Activated naive CD4-positive, alpha-beta T cell treated with anti-CD3 and anti-CD28 coated beads for 36 hours (primary cell): ENCODE results near the gene PSMA8. TPM values are rescaled to one million over a fixed set of nuclear protein-coding genes. Genes with fewer than 3 reads are reported as not detected.
"Not testable (repeated sequence)": the region's sequence is repeated elsewhere in the genome, so short reads cannot be mapped to it uniquely, and the experiment has no call there.

Experiments
- CTCF ChIA-PET: fragments of 350-600 bp; sonication (Branson Sonifier 250); formaldehyde crosslinking; loops from one replicate; lab custom pipeline; 2021; ENCODE audit warnings: antibody characterized with exemption; lab: Charles Lee
- DNase-seq: peaks from one replicate; pipeline ENCODE4 v3.0.0-alpha.2; 2020
- H3K27ac Mint-ChIP-seq: one replicate; pipeline ENCODE4 v1.8.0; 2021; ENCODE audit warnings: mild to moderate bottlenecking, mixed read lengths
- H3K27me3 Mint-ChIP-seq: one replicate; pipeline ENCODE4 v1.8.0; 2021; ENCODE audit warnings: low read depth, mixed read lengths
- H3K36me3 Mint-ChIP-seq: one replicate; pipeline ENCODE4 v1.8.0; 2021; ENCODE audit warnings: low read depth, mixed read lengths
- H3K4me1 Mint-ChIP-seq: one replicate; pipeline ENCODE4 v1.8.0; 2021; ENCODE audit warnings: low read depth, mixed read lengths
- H3K4me3 Mint-ChIP-seq: one replicate; pipeline ENCODE4 v1.8.0; 2021; ENCODE audit warnings: mild to moderate bottlenecking, moderate library complexity, mixed read lengths
- H3K9me3 Mint-ChIP-seq: one replicate; pipeline ENCODE4 v1.8.0; 2021; ENCODE audit warnings: mixed read lengths
- intact Hi-C: fragments of 100-400 bp; cut with micrococcal nuclease; formaldehyde crosslinking; loops from one replicate; pipeline ENCODE4 v1.15.1; 2023
- total RNA-seq, 2 experiments: library from RNA; stranded (reverse); gene quantifications; one replicate each; pipeline ENCODE4 v1.2.3, GENCODE V29; 2021

PSMA8 gene
- total RNA-seq, 2 experiments from 2014 or later: 2.1 TPM

DNA sequence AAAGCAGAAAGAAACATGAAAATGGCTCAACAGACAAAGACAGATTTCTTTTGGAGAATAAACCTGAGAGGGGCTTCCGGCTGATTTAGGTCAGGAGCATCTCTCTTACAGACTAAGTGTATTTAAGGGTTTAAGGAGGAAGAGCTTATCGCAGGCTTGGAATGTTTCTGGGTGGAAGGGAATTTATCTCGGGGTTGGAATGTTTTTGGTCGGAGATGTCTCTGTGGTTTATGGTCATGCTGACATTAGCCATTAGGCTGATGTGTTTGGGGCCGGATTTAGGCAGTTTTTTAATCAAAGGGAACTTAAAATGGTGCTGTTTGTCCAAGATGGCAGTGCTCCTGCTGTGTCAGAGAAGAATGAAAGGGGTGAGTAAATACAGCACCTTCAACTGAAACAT lies 14.4 kb upstream of the PSMA8 start:
- Mint-ChIP-seq H3K4me3 (no peak overlapping the region), H3K27ac (no peak overlapping the region), H3K27me3 (no peaks in the 10 kb centered on the region), H3K36me3 (no peaks in the 10 kb centered on the region), H3K9me3 (peaks cover 10% of the 10 kb centered on the region), H3K4me1 (no peaks in the 10 kb centered on the region)
- intact Hi-C loops: no loop called here
- DNase-seq: no peak
- CTCF ChIA-PET: no interaction called here

DNA sequence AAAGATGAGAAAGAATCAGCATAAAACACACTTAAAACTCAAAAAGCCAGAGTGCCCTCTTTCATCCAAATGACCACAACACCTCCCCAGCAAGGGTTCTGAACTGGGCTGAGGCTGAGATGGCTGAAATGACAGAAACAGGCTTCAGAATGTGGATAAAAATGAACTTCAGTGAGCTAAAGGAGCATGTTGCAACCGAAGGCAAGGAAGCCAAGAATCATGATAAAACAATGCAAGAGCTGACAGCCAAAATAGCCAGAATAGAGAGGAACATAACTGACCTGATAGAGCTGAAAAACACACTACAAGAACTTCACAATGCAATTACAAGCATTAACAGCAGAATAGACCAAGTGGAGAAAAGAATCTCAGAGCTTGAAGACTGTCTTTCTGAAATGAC lies 12.2 kb upstream of the PSMA8 start:
- CTCF ChIA-PET: no interaction called here
- H3K36me3 Mint-ChIP-seq: no peaks in the 10 kb centered on the region
- no peak overlapping the region for H3K27ac Mint-ChIP-seq
- peaks cover 2% of the 10 kb centered on the region for H3K4me1 Mint-ChIP-seq
- peaks cover 10% of the 10 kb centered on the region for H3K9me3 Mint-ChIP-seq
- no peak overlapping the region for H3K4me3 Mint-ChIP-seq
- H3K27me3 Mint-ChIP-seq: no peaks in the 10 kb centered on the region
- intact Hi-C loops: no loop called here
- no peak for DNase-seq

DNA sequence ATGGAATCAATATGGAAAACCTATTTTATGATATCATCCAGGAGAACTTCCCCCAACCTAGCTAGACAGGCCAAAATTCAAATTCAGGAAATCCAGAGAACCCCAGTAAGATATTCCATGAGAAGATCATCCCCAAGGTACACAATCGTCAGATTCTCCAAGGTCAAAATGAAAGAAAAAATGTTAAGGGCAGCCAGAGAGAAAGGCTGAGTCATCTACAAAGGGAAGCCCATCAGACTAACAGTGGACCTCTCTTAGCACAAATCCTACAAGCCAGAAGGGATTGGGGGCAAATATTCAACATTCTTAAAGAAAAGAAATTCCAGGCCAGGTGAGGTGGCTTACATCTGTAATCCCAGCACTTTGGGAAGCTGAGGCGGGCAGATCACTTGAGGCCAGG lies 11.7 kb upstream of the PSMA8 start:
- H3K36me3 Mint-ChIP-seq, intact Hi-C loops, H3K27me3 Mint-ChIP-seq, H3K4me3 Mint-ChIP-seq, H3K4me1 Mint-ChIP-seq, H3K27ac Mint-ChIP-seq, CTCF ChIA-PET, DNase-seq: not testable (repeated sequence)
- peaks cover 10% of the 10 kb centered on the region for H3K9me3 Mint-ChIP-seq

DNA sequence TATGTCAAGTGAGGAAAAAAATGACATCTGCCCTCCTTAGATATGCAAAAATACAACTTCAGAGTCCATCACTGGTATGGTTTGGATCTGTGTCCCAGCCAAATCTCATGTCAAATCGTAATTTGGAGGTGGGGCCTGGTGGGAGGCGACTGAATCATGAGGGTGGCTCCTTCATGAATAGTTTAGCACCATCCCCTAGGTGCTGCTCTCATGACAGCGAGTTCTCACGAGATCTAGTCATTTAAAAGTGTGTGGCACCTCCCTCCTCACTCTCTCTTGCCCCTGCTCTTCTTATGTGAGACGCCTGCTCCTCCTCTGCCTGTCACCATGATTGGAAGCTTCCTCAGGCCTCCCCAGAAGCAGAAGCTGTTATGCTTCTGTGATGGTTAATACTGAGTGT lies 5.9 kb upstream of the PSMA8 start:
- H3K9me3 Mint-ChIP-seq: peaks cover 7% of the 10 kb centered on the region
- CTCF ChIA-PET: no interaction called here
- peaks cover 2% of the 10 kb centered on the region for H3K4me1 Mint-ChIP-seq
- intact Hi-C loops: no loop called here
- no peaks in the 10 kb centered on the region for H3K36me3 Mint-ChIP-seq
- no peak overlapping the region for H3K4me3 Mint-ChIP-seq
- H3K27ac Mint-ChIP-seq: no peak overlapping the region
- H3K27me3 Mint-ChIP-seq: no peaks in the 10 kb centered on the region
- DNase-seq: no peak

DNA sequence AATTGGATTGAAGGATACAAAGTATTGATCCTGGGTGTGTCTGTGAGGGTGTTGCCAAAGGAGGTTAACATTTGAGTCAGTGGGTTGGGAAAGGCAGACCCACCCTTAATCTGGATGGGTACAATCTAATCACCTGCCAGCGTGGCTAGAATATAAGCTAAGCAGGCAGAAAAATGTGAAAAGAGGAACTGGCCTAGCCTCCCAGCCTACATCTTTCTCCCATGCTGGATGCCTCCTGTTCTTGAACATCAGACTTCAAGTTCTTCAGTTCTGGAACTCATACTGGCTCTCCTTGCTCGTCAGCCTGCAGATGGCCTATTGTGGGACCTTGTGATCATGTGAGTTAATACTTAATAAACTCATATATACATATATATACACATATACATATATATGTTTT lies 5.5 kb upstream of the PSMA8 start:
- intact Hi-C loops: not testable (repeated sequence)

DNA sequence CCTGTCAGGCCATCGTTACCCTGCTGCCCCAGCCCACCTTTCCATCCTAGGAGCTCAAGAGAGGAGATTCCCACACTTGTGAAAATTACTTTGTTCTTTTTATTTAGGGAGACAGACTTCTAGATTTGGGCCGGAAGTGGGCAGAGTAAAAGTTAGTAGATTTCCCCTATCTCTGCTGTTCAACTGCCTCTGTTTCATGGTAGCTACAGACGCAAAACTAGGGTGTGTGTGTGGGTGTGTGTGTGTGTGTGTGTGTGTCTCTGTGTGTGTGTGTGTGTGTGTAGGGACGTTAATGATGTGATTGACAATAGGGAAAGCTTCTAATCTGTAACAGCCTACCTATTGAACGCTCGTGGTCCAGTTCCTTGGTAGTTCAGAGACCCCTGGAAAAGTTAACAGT lies 438 bp downstream of the PSMA8 start:
- DNase-seq: peak; percentile 11
- peak overlapping the region; percentile 79 for H3K27ac Mint-ChIP-seq
- no peaks in the 10 kb centered on the region for H3K4me1 Mint-ChIP-seq
- no peaks in the 10 kb centered on the region for H3K27me3 Mint-ChIP-seq
- H3K9me3 Mint-ChIP-seq: no peaks in the 10 kb centered on the region
- intact Hi-C loops: loop anchor here (5.0 kb wide), 1 partner anchor 93 kb away; the partner anchor contains the start of gene TAF4B
- CTCF ChIA-PET: interaction anchor here (0.7 kb wide), 1 partner anchor 336 kb away, joined by 3 read pairs; no protein-coding TSS in a partner anchor
- H3K36me3 Mint-ChIP-seq: no peaks in the 10 kb centered on the region
- H3K4me3 Mint-ChIP-seq: peak overlapping the region; percentile 70

More for the DNA sequence above, 5.5 kb upstream of the PSMA8 start:
- H3K9me3 Mint-ChIP-seq, CTCF ChIA-PET, H3K27ac Mint-ChIP-seq, H3K36me3 Mint-ChIP-seq, H3K4me1 Mint-ChIP-seq, H3K4me3 Mint-ChIP-seq, DNase-seq, H3K27me3 Mint-ChIP-seq: not testable (repeated sequence)

DNA sequence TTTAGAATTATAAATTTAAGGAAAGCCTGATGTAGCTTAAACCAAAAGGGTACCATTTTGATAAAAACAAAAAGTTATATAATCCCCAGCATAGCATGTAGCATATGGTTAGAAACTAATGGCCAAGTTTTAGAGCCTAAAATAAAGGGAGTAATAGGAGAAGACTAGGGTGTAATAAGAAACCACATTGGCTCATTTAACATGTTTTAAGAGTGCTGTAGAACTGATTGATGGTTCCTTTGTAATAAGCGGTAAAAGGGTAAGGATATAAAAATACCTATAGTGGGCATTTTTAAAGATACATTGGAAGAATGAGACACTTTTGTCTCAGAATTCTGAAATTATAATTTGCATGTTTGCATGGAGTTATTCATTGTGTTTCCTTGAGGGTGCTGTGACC lies 1.9 kb downstream of the PSMA8 start:
- Mint-ChIP-seq H3K9me3 (no peaks in the 10 kb centered on the region), H3K27me3 (no peaks in the 10 kb centered on the region), H3K4me1 (no peaks in the 10 kb centered on the region), H3K4me3 (no peak overlapping the region), H3K36me3 (no peaks in the 10 kb centered on the region), H3K27ac (no peak overlapping the region)
- CTCF ChIA-PET: no interaction called here
- DNase-seq: no peak
- intact Hi-C loops: no loop called here

DNA sequence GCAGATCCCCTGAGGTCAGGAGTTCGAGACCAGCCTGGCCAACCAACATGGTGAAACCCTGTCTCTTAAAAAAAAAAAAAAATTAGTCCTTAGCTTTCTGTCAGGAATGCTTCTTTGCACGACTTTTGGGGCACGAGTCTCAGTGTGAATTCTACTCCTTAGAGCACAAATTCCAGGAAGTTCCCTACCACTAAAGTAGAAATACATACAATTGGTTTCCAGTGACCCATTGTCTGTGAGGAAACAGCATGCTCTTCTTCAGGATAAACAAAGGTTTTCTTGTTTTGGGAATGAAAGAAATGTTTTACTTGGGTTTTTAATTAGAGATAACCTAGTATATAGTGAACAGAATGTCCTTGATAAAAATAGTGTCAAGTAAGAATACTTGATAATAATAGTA lies 23.7 kb downstream of the PSMA8 start:
- no peaks in the 10 kb centered on the region for H3K27me3 Mint-ChIP-seq
- H3K36me3 Mint-ChIP-seq: no peaks in the 10 kb centered on the region
- H3K4me1 Mint-ChIP-seq: peaks cover 2% of the 10 kb centered on the region
- no peak overlapping the region for H3K27ac Mint-ChIP-seq
- no peak for DNase-seq
- intact Hi-C loops: no loop called here
- no peak overlapping the region for H3K4me3 Mint-ChIP-seq
- CTCF ChIA-PET: no interaction called here
- no peaks in the 10 kb centered on the region for H3K9me3 Mint-ChIP-seq

DNA sequence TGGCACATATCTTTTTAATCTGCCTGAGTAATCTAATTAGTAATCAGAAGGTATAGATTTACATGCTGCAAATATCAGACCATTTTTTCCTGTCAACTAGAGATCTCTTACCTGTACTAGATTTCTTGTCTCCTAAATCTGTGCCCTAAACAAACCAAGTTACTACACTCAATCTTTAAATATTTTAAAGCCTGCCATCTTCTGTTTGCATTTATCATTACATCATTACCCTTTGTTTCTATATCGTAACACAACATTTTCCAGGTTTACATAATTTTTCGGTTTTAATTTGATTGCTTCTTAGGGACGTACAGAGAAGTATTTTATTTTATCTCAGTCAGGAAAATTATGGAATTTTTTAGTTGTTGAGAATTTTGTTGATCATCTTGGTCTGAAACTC lies 25.7 kb downstream of the PSMA8 start:
- no peak overlapping the region for H3K27ac Mint-ChIP-seq
- H3K4me1 Mint-ChIP-seq: peaks cover 2% of the 10 kb centered on the region
- H3K36me3 Mint-ChIP-seq: no peaks in the 10 kb centered on the region
- H3K27me3 Mint-ChIP-seq: no peaks in the 10 kb centered on the region
- intact Hi-C loops: loop anchor here (1.0 to 2.0 kb wide), 3 partner anchors 56 to 238 kb away; partner anchors contain the start of gene SS18
- no peak overlapping the region for H3K4me3 Mint-ChIP-seq
- CTCF ChIA-PET: interaction anchor here (0.5 to 1.1 kb wide), 2 partner anchors 13 to 275 kb away, joined by 3 to 9 read pairs; no protein-coding TSS in a partner anchor
- no peaks in the 10 kb centered on the region for H3K9me3 Mint-ChIP-seq
- no peak for DNase-seq

DNA sequence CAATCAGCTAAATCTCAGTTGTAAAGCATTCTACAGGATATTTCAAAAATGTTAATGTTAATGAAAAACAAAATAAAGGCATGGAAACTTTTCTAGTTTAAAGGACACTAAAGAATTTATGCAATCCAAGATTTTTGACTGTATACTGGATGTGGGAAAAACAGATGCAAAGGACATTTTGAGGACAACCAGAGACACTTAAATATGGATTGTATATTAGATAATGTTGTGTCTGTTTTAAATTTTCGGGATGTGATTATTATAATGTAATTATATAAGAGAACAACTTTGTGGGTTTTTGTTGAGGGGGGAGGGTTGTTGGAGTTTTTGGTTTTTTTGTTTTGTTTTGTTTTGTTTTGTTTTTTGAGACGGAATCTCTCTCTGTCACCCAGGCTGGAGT lies 30.9 kb downstream of the PSMA8 start:
- Mint-ChIP-seq H3K36me3 (no peaks in the 10 kb centered on the region), H3K4me3 (no peak overlapping the region)
- intact Hi-C loops: no loop called here

DNA sequence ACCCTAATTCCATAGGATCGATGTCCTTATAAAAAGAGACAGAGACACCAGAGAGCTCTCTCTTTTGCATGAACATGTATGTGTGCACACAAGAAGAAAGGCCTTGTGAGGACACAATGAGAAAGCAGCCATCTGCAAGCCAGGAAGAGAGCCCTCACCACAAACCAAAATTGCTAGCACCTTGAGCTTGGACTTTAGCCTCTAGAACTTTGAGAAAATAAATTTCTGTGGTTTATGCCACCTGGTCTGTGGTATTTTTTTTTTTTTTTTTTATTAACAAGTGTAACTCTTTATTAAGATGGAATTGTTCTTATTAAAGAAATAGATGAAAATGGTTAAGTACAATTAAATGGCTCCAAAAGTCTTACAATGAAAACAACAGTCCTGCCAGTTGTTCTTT lies 33.9 kb downstream of the PSMA8 start:
- H3K4me1 Mint-ChIP-seq, H3K27me3 Mint-ChIP-seq, intact Hi-C loops, H3K27ac Mint-ChIP-seq, DNase-seq, H3K36me3 Mint-ChIP-seq, H3K4me3 Mint-ChIP-seq, H3K9me3 Mint-ChIP-seq: not testable (repeated sequence)
- CTCF ChIA-PET: interaction anchor here (0.6 to 1.2 kb wide), 3 partner anchors 7 to 49 kb away, joined by 3 to 4 read pairs (median 3); no protein-coding TSS in a partner anchor

More for the DNA sequence above, 30.9 kb downstream of the PSMA8 start:
- Mint-ChIP-seq H3K27ac (no peak overlapping the region), H3K27me3 (no peaks in the 10 kb centered on the region), H3K4me1 (peaks cover under 1% of the 10 kb centered on the region), H3K9me3 (no peaks in the 10 kb centered on the region)
- CTCF ChIA-PET: no interaction called here
- DNase-seq: no peak

DNA sequence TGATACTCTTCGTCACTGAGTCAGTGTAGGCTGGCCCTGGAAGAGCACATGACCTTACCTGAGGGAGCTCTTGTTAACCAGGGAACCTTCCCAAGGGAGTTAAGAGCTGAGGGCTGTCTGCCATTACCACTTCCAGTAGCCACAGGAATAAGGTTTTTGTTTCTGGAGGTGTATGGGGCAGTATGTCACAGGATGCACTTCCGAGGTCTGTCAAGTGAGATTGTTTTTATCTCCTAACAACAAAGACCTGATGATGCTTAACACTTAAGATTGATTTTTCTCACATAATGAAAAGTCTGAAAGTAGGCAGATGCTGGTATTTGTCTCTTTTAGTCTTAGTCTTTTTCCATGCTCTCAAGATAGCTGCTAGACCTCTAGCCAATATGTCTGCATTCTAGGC lies 41.8 kb downstream of the PSMA8 start:
- H3K4me1 Mint-ChIP-seq: peaks cover 7% of the 10 kb centered on the region
- H3K4me3 Mint-ChIP-seq: no peak overlapping the region
- no peak overlapping the region for H3K27ac Mint-ChIP-seq
- intact Hi-C loops: no loop called here
- no peaks in the 10 kb centered on the region for H3K9me3 Mint-ChIP-seq
- no peaks in the 10 kb centered on the region for H3K27me3 Mint-ChIP-seq
- no peak for DNase-seq
- H3K36me3 Mint-ChIP-seq: no peaks in the 10 kb centered on the region
- CTCF ChIA-PET: no interaction called here

DNA sequence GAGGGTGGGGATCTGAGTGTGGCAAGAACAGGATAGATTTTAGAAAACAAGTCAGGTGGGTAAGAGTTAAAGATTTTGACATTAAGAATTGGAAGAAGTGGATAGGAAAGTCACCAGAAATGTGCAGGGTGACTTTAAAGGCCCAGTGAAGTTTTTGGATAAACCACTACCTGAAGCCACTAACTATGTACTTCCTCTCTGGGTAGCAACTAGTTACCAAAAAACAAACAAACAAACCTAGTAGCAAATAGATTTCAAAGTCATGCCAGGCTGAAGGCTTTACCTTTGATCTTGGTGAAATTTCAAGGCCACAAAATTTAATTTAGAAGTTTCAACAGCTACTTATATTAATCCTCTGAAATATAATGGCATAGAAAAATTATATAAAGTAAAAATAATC lies 42.5 kb downstream of the PSMA8 start:
- peaks cover 7% of the 10 kb centered on the region for H3K4me1 Mint-ChIP-seq
- no peak overlapping the region for H3K4me3 Mint-ChIP-seq
- no peak overlapping the region for H3K27ac Mint-ChIP-seq
- no peaks in the 10 kb centered on the region for H3K9me3 Mint-ChIP-seq
- CTCF ChIA-PET: no interaction called here
- no peaks in the 10 kb centered on the region for H3K36me3 Mint-ChIP-seq
- H3K27me3 Mint-ChIP-seq: no peaks in the 10 kb centered on the region
- intact Hi-C loops: no loop called here
- no peak for DNase-seq
